HCT116 (cell line): ENCODE results near the gene MCFD2. TPM values are rescaled to one million over a fixed set of nuclear protein-coding genes. Genes with fewer than 3 reads are reported as not detected.

Experiments
- ATAC-seq: fragments of 200-7000 bp; cut with Tn5 transposase; 2 replicates; pipeline ENCODE4 v1.9.1; 2020; ENCODE audit warnings: mild to moderate bottlenecking, moderate library complexity
- BruUV-seq: library from RNA; stranded (reverse); fragments of 400-500 nt; replicated peaks from 2 replicates; lab custom pipeline; 2021; lab: Mats Ljungman, UMichigan
- CTCF ChIA-PET: fragments of 300-600 bp; sonication (Branson Sonifier 250); formaldehyde crosslinking; loops from one replicate; lab custom pipeline; 2021; ENCODE audit warnings: antibody characterized with exemption; lab: Charles Lee
- POLR2A ChIA-PET: fragments of 300-600, 350-600 bp; sonication (Branson Sonifier 250); formaldehyde crosslinking; loops from one replicate; lab custom pipeline; 2021; ENCODE audit warnings: antibody characterized with exemption; lab: Charles Lee
- RAD21 ChIA-PET, 2 experiments: fragments of 300-600 bp; sonication (Branson Sonifier 250); formaldehyde crosslinking; loops; one replicate each; lab custom pipeline; 2023; ENCODE audit warnings: low total read pairs in 2 of 2; ENCODE audit not compliant: uncharacterized antibody in 2 of 2, unreplicated experiment in 2 of 2, low non-redundant PET in 1 of 2; lab: Charles Lee
- DNase-seq: peaks from one replicate; pipeline ENCODE4 v3.0.0-alpha.2; 2010; ENCODE audit warnings: low read depth, low spot score
- H2AFZ ChIP-seq: fragments of 200-600 bp; shearing (Covaris generic), sonication (generic); 2 replicates; pipeline ENCODE4 v1.6.1; 2017; ENCODE audit warnings: low read depth, mixed run types, mixed read lengths, antibody characterized with exemption, low read length; ENCODE audit not compliant: poor library complexity, severe bottlenecking
- H3K27ac ChIP-seq: 2 replicates; pipeline ENCODE4 v1.5.1; 2012; ENCODE audit warnings: low read depth, low read length
- H3K27me3 ChIP-seq: fragments of 200-600 bp; sonication (generic); 2 replicates; pipeline ENCODE4 v1.6.1; 2016; ENCODE audit warnings: mixed run types, low read length, mixed read lengths; ENCODE audit not compliant: insufficient read depth
- H3K36me3 ChIP-seq, 2 experiments: fragments of 200-500 bp in 1 of 2; fragments of 200-600 bp in 1 of 2; sonication (Bioruptor generic) in 1 of 2; sonication (generic) in 1 of 2; 2 replicates each; pipeline versions ENCODE4 v1.5.1 to v1.6.1; 2014 to 2016; ENCODE audit warnings: low read length in 2 of 2, inconsistent platforms in 1 of 2, mixed read lengths in 1 of 2, mixed run types in 1 of 2; ENCODE audit not compliant: insufficient read depth in 2 of 2, control insufficient read depth in 1 of 2
- H3K4me1 ChIP-seq, 2 experiments: fragments of 200-600 bp in 1 of 2; sonication (generic) in 1 of 2; 2 replicates each; pipeline versions ENCODE4 v1.5.1 to v1.6.1; 2012 to 2017; ENCODE audit warnings: low read length in 2 of 2, inconsistent platforms in 1 of 2, mild to moderate bottlenecking in 1 of 2, mixed read lengths in 1 of 2, mixed run types in 1 of 2, moderate library complexity in 1 of 2; ENCODE audit not compliant: insufficient read depth in 2 of 2, control insufficient read depth in 1 of 2
- H3K4me2 ChIP-seq: fragments of 200-600 bp; sonication (generic); 2 replicates; pipeline ENCODE4 v1.6.1; 2017; ENCODE audit warnings: mixed run types, low read length, mixed read lengths
- H3K4me3 ChIP-seq, 2 experiments: fragments of 200-600 bp in 1 of 2; sonication (generic) in 1 of 2; replicated peaks in 1 of 2; 2 replicates each; pipeline ENCODE4 v1.5.1; 2011 to 2016; ENCODE audit warnings: low read length in 2 of 2, control low read depth in 1 of 2, low read depth in 1 of 2, mild to moderate bottlenecking in 1 of 2, mixed read lengths in 1 of 2, mixed run types in 1 of 2
- H3K79me2 ChIP-seq: fragments of 200-600 bp; sonication (generic); 2 replicates; pipeline ENCODE4 v1.6.1; 2017; ENCODE audit warnings: mild to moderate bottlenecking, mixed run types, low read length, moderate library complexity, mixed read lengths; ENCODE audit not compliant: insufficient read depth
- H3K9ac ChIP-seq: fragments of 200-600 bp; sonication (generic); 2 replicates; pipeline ENCODE4 v1.6.1; 2016; ENCODE audit warnings: low read length, mixed read lengths
- H3K9me2 ChIP-seq: fragments of 200-600 bp; sonication (generic), shearing (Covaris generic); 2 replicates; pipeline ENCODE4 v1.6.1; 2017; ENCODE audit warnings: mixed run types, mild to moderate bottlenecking, moderate library complexity; ENCODE audit not compliant: insufficient read depth
- H3K9me3 ChIP-seq, 2 experiments: fragments of 200-500 bp in 1 of 2; fragments of 200-600 bp in 1 of 2; sonication (Bioruptor generic) in 1 of 2; sonication (generic) in 1 of 2; 2 replicates each; pipeline ENCODE4 v1.6.1; 2014 to 2017; ENCODE audit warnings: low read length in 2 of 2, mixed read lengths in 2 of 2, inconsistent platforms in 1 of 2, low read depth in 1 of 2, mild to moderate bottlenecking in 1 of 2, mixed run types in 1 of 2, moderate library complexity in 1 of 2; ENCODE audit not compliant: control insufficient read depth in 1 of 2, insufficient read depth in 1 of 2
- H4K20me1 ChIP-seq: fragments of 200-600 bp; sonication (generic), shearing (Covaris generic); 2 replicates; pipeline ENCODE4 v1.6.1; 2017; ENCODE audit warnings: mixed run types, mild to moderate bottlenecking, moderate library complexity; ENCODE audit not compliant: insufficient read depth
- ATF3 ChIP-seq: IDR thresholded peaks from 2 replicates; pipeline ENCODE4 v1.6.1; 2012
- CEBPB ChIP-seq: IDR thresholded peaks from 2 replicates; pipeline ENCODE4 v1.6.1; 2012; ENCODE audit warnings: low read depth
- CTCF ChIP-seq, 3 experiments: fragments of 200-600 bp in 1 of 3; sonication (generic) in 1 of 3; IDR thresholded peaks in 2 of 3; conservative IDR thresholded peaks in 1 of 3; 2 replicates each; pipeline ENCODE4 v1.5.1; 2012 to 2017; ENCODE audit warnings: low read depth in 2 of 3, low read length in 2 of 3, antibody characterized with exemption in 1 of 3, borderline replicate concordance in 1 of 3, control low read depth in 1 of 3, mild to moderate bottlenecking in 1 of 3, mixed read lengths in 1 of 3, mixed run types in 1 of 3, moderate library complexity in 1 of 3; ENCODE audit not compliant: insufficient read depth in 1 of 3
- ELF1 ChIP-seq: IDR thresholded peaks from 2 replicates; pipeline ENCODE4 v1.6.1; 2012; ENCODE audit warnings: low read depth, borderline replicate concordance
- FOSL1 ChIP-seq: IDR thresholded peaks from 2 replicates; pipeline ENCODE4 v1.6.1; 2012; ENCODE audit warnings: low read depth
- JUND ChIP-seq: IDR thresholded peaks from 2 replicates; pipeline ENCODE4 v1.6.1; 2012
- POLR2A ChIP-seq: IDR thresholded peaks from 2 replicates; pipeline ENCODE4 v1.7.0; 2011; ENCODE audit warnings: borderline replicate concordance; ENCODE audit not compliant: insufficient read depth, insufficient read length; ENCODE audit errors: extremely low read depth
- POLR2AphosphoS5 ChIP-seq: IDR thresholded peaks from 2 replicates; pipeline ENCODE4 v1.6.1; 2011; ENCODE audit warnings: mild to moderate bottlenecking, low read depth, low read length, moderate library complexity
- RAD21 ChIP-seq: IDR thresholded peaks from 2 replicates; pipeline ENCODE4 v1.6.1; 2012; ENCODE audit warnings: low read depth, mild to moderate bottlenecking
- REST ChIP-seq: IDR thresholded peaks from 2 replicates; pipeline ENCODE4 v1.6.1; 2012; ENCODE audit warnings: low read depth
- SP1 ChIP-seq: IDR thresholded peaks from 2 replicates; pipeline ENCODE4 v1.6.1; 2012; ENCODE audit warnings: low read depth
- TCF7L2 ChIP-seq: IDR thresholded peaks from 2 replicates; pipeline ENCODE4 v1.7.0; 2011; ENCODE audit warnings: borderline replicate concordance, inconsistent platforms; ENCODE audit not compliant: insufficient read depth, insufficient read length; ENCODE audit errors: extremely low read depth
- ZBTB33 ChIP-seq: IDR thresholded peaks from 2 replicates; pipeline ENCODE4 v1.6.1; 2011; ENCODE audit warnings: mild to moderate bottlenecking, low read length, moderate library complexity; ENCODE audit not compliant: insufficient replicate concordance; ENCODE audit errors: extremely low read depth
- intact Hi-C: fragments of 100-400 bp; cut with micrococcal nuclease; formaldehyde crosslinking; loops from 2 replicates; pipeline ENCODE4 v1.10.0; 2022
- total RNA-seq: library from RNA; stranded (reverse); gene quantifications from one replicate; pipeline ENCODE4 v1.2.1, GENCODE V29; 2021; ENCODE audit not compliant: unreplicated experiment

Gene MCFD2
- total RNA-seq, 1 experiment from 2014 or later = 73.9 TPM

- BruUV-seq = no TSS peak
- H3K9me3 ChIP-seq = no peaks in the 10 kb centered on the region
- H3K27ac ChIP-seq = no peak overlapping the region
- no peak for TF ChIP-seq POLR2A
- TF ChIP-seq SP1 = no peak
- TF ChIP-seq POLR2AphosphoS5 = no peak
- no peak for TF ChIP-seq CTCF (IDR thresholded peaks at IDR 0.05 in 2 of 3, conservative IDR thresholded peaks at IDR 0.05 in 1 of 3; ENCODE audit: borderline replicate concordance in 1 of 3, insufficient read depth in 1 of 3, low read depth in 2 of 3, low read length in 2 of 3)
- TF ChIP-seq REST = no peak
- no peak for TF ChIP-seq TCF7L2
- TF ChIP-seq ZBTB33 = no peak
- TF ChIP-seq CEBPB = no peak
- TF ChIP-seq RAD21 = no peak
- TF ChIP-seq JUND = no peak
- TF ChIP-seq FOSL1 = no peak
- no peak for TF ChIP-seq ATF3
- no peak for TF ChIP-seq ELF1
- peaks cover 24 to 28% of the 10 kb centered on the region in 2 experiments for H3K4me1 ChIP-seq
- H3K9ac ChIP-seq = no peak overlapping the region
- H3K27me3 ChIP-seq = no peaks in the 10 kb centered on the region
- H3K4me3 ChIP-seq = no peak overlapping the region
- RAD21 ChIA-PET = no interaction called here
- DNase-seq (no peak), ATAC-seq (no peak)
- no peak overlapping the region for H3K4me2 ChIP-seq
- H3K79me2 ChIP-seq = no peaks in the 10 kb centered on the region
- CTCF ChIA-PET = no interaction called here
- H3K9me2 ChIP-seq = no peaks in the 10 kb centered on the region
- H3K36me3 ChIP-seq = peaks cover 2 to 4% of the 10 kb centered on the region in 2 experiments; a peak in 1 of 4 replicates
- no peak overlapping the region for H2AFZ ChIP-seq
- intact Hi-C loops = no loop called here
- H4K20me1 ChIP-seq = no peaks in the 10 kb centered on the region
- POLR2A ChIA-PET = no interaction called here
Observed at GRCh38 chr2:46958431-46959017, 42.9 kb upstream of the MCFD2 start.
